Endothelial cell (in vitro differentiated cells): ENCODE results near the gene ZNF688. TPM values are rescaled to one million over a fixed set of nuclear protein-coding genes. Genes with fewer than 3 reads are reported as not detected.
A peak's percentile ranks its signal among the peaks of the same experiment; 100 is the strongest.
"Not testable (repeated sequence)": the region's sequence is repeated elsewhere in the genome, so short reads cannot be mapped to it uniquely, and the experiment has no call there.

ENCODE experiments used
- DNase-seq: peaks from one replicate; pipeline ENCODE4 v3.0.0; 2021; ENCODE audit warnings: low spot score
- H3K27ac Mint-ChIP-seq: one replicate; pipeline ENCODE4 v1.8.0; 2021; ENCODE audit warnings: mixed read lengths, inconsistent platforms; ENCODE audit not compliant: unreplicated experiment
- H3K27me3 Mint-ChIP-seq: one replicate; pipeline ENCODE4 v1.8.0; 2021; ENCODE audit warnings: mild to moderate bottlenecking, moderate library complexity, mixed read lengths, inconsistent platforms; ENCODE audit not compliant: unreplicated experiment
- H3K36me3 Mint-ChIP-seq: one replicate; pipeline ENCODE4 v1.8.0; 2021; ENCODE audit warnings: mild to moderate bottlenecking, low read depth, mixed read lengths, inconsistent platforms; ENCODE audit not compliant: unreplicated experiment
- H3K4me1 Mint-ChIP-seq: one replicate; pipeline ENCODE4 v1.8.0; 2021; ENCODE audit warnings: mild to moderate bottlenecking, mixed read lengths, inconsistent platforms; ENCODE audit not compliant: unreplicated experiment
- H3K4me3 Mint-ChIP-seq: one replicate; pipeline ENCODE4 v1.8.0; 2021; ENCODE audit warnings: mild to moderate bottlenecking, mixed read lengths, inconsistent platforms; ENCODE audit not compliant: unreplicated experiment
- H3K9me3 Mint-ChIP-seq: one replicate; pipeline ENCODE4 v1.8.0; 2021; ENCODE audit warnings: mixed read lengths, inconsistent platforms; ENCODE audit not compliant: unreplicated experiment
- total RNA-seq: library from RNA; stranded (reverse); fragmentation: NEBNext Ultra II Directional; extraction: Animal tissue kit (Norgen Biotek cat#: 25700); gene quantifications from one replicate; pipeline ENCODE4 v1.2.1, GENCODE V29; 2021; ENCODE audit not compliant: unreplicated experiment
- TF ChIP-seq, protein P1 (sequence below): fragments of 200-600 bp; sonication (generic); IDR thresholded peaks from one replicate; pipeline ENCODE4 v1.5.0; 2021; ENCODE audit warnings: antibody characterized with exemption; ENCODE audit not compliant: unreplicated experiment

The ZNF688 gene
- total RNA-seq, 1 donor from 2014 or later = 9.6 TPM

DNA sequence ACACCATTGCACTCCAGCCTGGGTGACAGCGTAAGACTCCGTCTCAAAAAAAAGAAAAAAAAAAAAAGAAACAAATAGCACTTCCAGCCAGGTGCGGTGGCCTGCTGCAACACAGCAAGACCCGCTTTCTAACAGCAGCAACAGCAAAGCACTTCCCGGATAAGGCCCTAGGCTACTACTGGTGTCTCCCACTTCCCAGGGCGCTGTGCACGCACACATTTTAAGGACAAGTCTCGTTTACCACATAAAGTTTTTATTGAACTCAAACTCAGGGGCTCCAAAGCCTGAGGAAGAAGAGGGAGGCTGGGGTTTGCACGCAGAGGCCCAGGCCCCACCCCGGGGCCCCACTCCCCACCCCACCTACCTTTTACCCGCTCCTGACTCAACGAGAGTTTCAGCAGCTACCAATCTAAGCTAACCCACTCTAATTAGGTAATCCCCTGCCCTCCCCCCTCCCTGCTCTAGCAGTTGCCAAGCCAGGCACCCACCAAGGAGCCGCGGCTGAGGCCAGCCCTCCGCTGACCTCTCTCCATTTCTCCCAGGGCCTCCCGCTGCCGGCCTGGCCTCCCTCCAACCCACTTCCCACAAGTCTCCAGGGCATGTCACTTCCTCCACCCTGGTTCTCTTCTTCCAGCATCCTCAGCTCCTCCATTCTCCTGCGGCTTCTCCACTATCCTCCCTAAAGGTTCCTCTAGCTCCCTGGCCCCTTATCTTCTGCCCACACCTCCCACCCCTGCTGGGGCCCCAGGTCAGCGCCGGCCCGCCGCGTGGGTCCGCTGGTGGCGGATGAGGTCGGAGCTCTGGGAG, 47.5 kb downstream of the ZNF688 start:
- Mint-ChIP-seq H3K27ac (no peak overlapping the region), H3K4me1 (peaks cover 22% of the 10 kb centered on the region), H3K36me3 (no peaks in the 10 kb centered on the region), H3K4me3 (no peak overlapping the region), H3K9me3 (no peaks in the 10 kb centered on the region), H3K27me3 (peaks cover 3% of the 10 kb centered on the region)
- DNase-seq = no peak
- TF ChIP-seq, protein P1, sequence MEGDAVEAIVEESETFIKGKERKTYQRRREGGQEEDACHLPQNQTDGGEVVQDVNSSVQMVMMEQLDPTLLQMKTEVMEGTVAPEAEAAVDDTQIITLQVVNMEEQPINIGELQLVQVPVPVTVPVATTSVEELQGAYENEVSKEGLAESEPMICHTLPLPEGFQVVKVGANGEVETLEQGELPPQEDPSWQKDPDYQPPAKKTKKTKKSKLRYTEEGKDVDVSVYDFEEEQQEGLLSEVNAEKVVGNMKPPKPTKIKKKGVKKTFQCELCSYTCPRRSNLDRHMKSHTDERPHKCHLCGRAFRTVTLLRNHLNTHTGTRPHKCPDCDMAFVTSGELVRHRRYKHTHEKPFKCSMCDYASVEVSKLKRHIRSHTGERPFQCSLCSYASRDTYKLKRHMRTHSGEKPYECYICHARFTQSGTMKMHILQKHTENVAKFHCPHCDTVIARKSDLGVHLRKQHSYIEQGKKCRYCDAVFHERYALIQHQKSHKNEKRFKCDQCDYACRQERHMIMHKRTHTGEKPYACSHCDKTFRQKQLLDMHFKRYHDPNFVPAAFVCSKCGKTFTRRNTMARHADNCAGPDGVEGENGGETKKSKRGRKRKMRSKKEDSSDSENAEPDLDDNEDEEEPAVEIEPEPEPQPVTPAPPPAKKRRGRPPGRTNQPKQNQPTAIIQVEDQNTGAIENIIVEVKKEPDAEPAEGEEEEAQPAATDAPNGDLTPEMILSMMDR = no peak

DNA sequence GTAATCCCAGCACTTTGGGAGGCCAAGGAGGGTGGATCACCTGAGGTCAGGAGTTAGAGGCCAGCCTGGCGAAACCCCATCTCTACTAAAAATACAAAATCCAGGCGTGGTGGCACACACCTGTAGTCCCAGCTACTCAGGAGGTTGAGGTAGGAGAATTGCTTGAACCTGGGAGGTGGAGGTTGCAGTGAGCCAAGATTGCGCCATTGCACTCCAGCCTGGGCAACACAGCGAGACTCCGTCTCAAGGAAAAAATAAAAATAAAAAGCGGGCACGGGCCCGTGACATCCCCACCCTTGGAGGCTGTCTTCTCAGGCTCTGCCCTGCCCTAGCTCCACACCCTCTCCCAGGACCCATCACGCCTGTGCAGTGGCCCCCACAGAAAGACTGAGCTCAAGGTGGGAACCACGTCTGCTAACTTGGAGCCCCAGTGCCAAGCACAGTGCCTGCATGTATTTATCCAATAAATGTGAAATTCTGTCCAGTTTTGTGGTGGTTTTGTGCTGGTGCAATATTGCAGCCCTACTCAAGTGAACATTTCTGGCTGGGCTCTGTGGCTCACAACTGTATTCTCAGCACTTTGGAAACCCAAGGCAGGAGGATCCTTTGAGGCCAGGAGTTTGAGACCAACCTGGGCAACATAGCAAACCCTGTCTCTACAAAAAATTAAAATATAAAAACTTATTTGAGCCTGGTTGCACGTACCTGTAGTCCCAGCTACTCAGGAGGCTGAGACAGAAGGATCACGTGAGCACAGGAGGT, 48.6 kb downstream of the ZNF688 start:
- H3K4me3 Mint-ChIP-seq, H3K9me3 Mint-ChIP-seq, H3K36me3 Mint-ChIP-seq, DNase-seq, H3K27me3 Mint-ChIP-seq, H3K27ac Mint-ChIP-seq: not testable (repeated sequence)
- peaks cover 16% of the 10 kb centered on the region for H3K4me1 Mint-ChIP-seq

DNA sequence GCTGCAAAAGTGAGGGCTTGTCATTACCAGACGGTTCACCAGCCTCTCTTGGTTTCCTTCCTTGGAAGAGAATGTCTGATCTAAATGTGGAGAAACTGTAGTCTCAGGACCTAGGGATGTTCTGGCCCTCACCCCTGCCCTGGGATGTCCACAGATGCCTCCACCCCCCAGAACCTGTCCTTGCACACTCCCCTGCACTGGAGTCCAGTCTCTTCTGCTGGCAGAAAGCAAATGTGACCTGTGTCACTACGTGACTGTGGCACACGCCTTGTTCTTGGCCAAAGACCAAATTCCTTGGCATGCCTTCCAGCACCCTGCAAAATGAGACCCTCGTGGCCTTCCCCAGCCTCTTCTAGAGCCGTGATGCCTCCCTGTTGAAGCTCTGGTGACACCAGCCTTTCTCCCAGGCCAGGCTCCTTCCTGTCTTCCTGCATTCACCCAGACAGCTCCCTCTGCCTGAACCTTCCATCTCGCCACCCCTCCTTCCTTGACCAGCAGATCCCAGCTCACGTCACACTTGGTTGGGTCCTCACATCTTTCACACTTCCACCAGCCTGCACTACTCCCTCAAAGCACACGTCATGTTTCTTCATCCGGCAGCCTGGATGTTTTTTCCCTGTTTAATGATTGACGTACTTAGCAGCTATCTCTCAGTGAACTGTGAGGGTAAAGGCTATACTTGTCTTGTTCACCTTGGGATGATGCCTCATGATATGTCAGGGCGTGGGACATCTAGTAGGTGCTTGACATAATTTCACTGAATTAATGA, 49.5 kb downstream of the ZNF688 start:
- Mint-ChIP-seq H3K27ac (no peak overlapping the region), H3K27me3 (peaks cover 5% of the 10 kb centered on the region), H3K36me3 (no peaks in the 10 kb centered on the region), H3K9me3 (no peaks in the 10 kb centered on the region), H3K4me1 (peaks cover 10% of the 10 kb centered on the region), H3K4me3 (peak overlapping the region; percentile 1)
- no peak for DNase-seq
- TF ChIP-seq, protein P1 = no peak

DNA sequence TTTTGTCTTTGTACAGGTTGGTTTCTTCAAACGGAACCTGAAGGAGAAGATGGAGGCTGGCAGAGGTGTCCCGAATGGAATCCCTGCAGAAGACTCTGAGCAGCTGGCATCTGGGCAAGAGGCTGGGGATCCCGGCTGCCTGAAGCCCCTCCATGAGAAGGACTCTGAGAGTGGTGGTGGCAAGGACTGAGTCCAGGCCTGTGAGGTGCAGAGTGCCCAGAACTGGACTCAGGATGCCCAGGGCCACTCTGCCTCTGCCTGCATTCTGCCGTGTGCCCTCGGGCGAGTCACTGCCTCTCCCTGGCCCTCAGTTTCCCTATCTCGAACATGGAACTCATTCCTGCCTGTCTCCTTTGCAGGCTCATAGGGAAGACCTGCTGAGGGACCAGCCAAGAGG, 50.0 kb downstream of the ZNF688 start:
- peaks cover 10% of the 10 kb centered on the region for H3K4me1 Mint-ChIP-seq
- no peak overlapping the region for H3K27ac Mint-ChIP-seq
- no peaks in the 10 kb centered on the region for H3K36me3 Mint-ChIP-seq
- peaks cover 7% of the 10 kb centered on the region for H3K27me3 Mint-ChIP-seq
- H3K4me3 Mint-ChIP-seq = no peak overlapping the region
- H3K9me3 Mint-ChIP-seq = no peaks in the 10 kb centered on the region
- no peak for DNase-seq
- TF ChIP-seq, protein P1 = no peak

Other genes starting within 250 kb of the ZNF688 start
- gene CD2BP2, start 216.4 kb downstream of the ZNF688 start, total RNA-seq = 77.2 TPM
- gene TBC1D10B, start 201.2 kb downstream of the ZNF688 start, total RNA-seq = 62.4 TPM
- gene MYL11, start 196.9 kb downstream of the ZNF688 start, total RNA-seq = 0.85 TPM
- gene SEPTIN1, start 189.2 kb downstream of the ZNF688 start, total RNA-seq = 1.6 TPM
- 40.4 TPM for gene ZNF48, start 176.3 kb downstream of the ZNF688 start, total RNA-seq
- 16.3 TPM for gene ZNF771, start 164.1 kb downstream of the ZNF688 start, total RNA-seq
- 61.1 TPM for gene DCTPP1, start 141.7 kb downstream of the ZNF688 start, total RNA-seq
- gene SEPHS2, start 125.8 kb downstream of the ZNF688 start, total RNA-seq = 43.1 TPM
- gene ITGAL, start 99.0 kb downstream of the ZNF688 start, total RNA-seq = not detected
- 31.4 TPM for gene ZNF768, start 45.1 kb downstream of the ZNF688 start, total RNA-seq
- 9.7 TPM for gene ZNF747, start 36.9 kb downstream of the ZNF688 start, total RNA-seq
- gene ZNF764, start 13.3 kb downstream of the ZNF688 start, total RNA-seq = 13.8 TPM
- 33.5 TPM for gene ZNF785, start 14.0 kb upstream of the ZNF688 start, total RNA-seq
- gene ZNF689, start 38.7 kb upstream of the ZNF688 start, total RNA-seq = 12.0 TPM
- 45.3 TPM for gene PRR14, start 79.2 kb upstream of the ZNF688 start, total RNA-seq
- gene FBRS, start 86.7 kb upstream of the ZNF688 start, total RNA-seq = 60.9 TPM
- gene SRCAP, start 127.5 kb upstream of the ZNF688 start, total RNA-seq = 62.2 TPM
- gene PHKG2, start 176.7 kb upstream of the ZNF688 start, total RNA-seq = 27.5 TPM
- 5.2 TPM for gene CFAP119, start 190.3 kb upstream of the ZNF688 start, total RNA-seq
- gene RNF40, start 190.6 kb upstream of the ZNF688 start, total RNA-seq = 108 TPM
- gene ZNF629, start 215.5 kb upstream of the ZNF688 start, total RNA-seq = 29.7 TPM